Adrenal gland (tissue), 12 donors: ENCODE measurements around the gene KDM2A. TPM values are rescaled to one million over a fixed set of nuclear protein-coding genes. Genes with fewer than 3 reads are reported as not detected.

Experiments used
- DNase-seq, 7 donors: peaks; one replicate each; pipeline ENCODE4 v3.0.0-alpha.2; 2019 to 2020
- H3K27ac ChIP-seq, 5 donors: fragments of 200-600 bp; sonication (generic) in 4 of 5; 1 replicate in 3 of 5; 2 replicates in 2 of 5; pipeline versions ENCODE4 v1.5.1 to v1.8.0; 2016 to 2020; ENCODE audit warnings: mild to moderate bottlenecking in 1 of 5
- H3K27me3 ChIP-seq: fragments of 200-600 bp; 2 replicates; pipeline ENCODE4 v1.8.0; 2021
- H3K36me3 ChIP-seq, 2 donors: fragments of 200-600 bp; replicated peaks in 1 of 2; 1 replicate in 1 of 2; 2 replicates in 1 of 2; pipeline versions ENCODE4 v1.5.1 to v1.8.0; 2018 to 2022
- H3K4me1 ChIP-seq, 2 donors: fragments of 200-600 bp; replicated peaks in 1 of 2; 1 replicate in 1 of 2; 2 replicates in 1 of 2; pipeline versions ENCODE4 v1.5.1 to v1.8.0; 2018 to 2021
- H3K4me3 ChIP-seq, 4 donors: fragments of 200-600 bp; sonication (generic) in 3 of 4; one replicate each; pipeline ENCODE4 v1.5.1; 2016 to 2018
- H3K9me3 ChIP-seq, 3 donors: fragments of 200-600 bp; sonication (generic) in 1 of 3; replicated peaks in 1 of 3; 1 replicate in 2 of 3; 2 replicates in 1 of 3; pipeline versions ENCODE4 v1.5.1 to v1.8.0; 2016 to 2021
- POLR2A ChIP-seq, 2 donors: fragments of 450-650 bp; IDR thresholded peaks; one replicate each; pipeline ENCODE4 v1.6.1; 2017; ENCODE audit warnings: antibody characterized with exemption in 2 of 2, mild to moderate bottlenecking in 2 of 2, moderate library complexity in 1 of 2
- WGBS, 4 donors: extraction: QIAGEN DNeasy Blood & Tissue Kit in 2 of 4; methylation state at CpG; one replicate each; pipeline versions ENCODE4 v1.1.5 to v1.1.7; 2013 to 2017; 5-methylcytosine and 5-hydroxymethylcytosine counted together
- intact Hi-C, 2 donors: fragments of 100-400 bp; cut with DNase I; formaldehyde crosslinking; loops; one replicate each; pipeline versions ENCODE4 v1.14.1 to v1.15.0; 2022 to 2023
- polyA plus RNA-seq, 3 donors: library from polyadenylated mRNA; stranded (reverse); fragments of 200-250 nt in 2 of 3; fragments of 350-450 nt in 1 of 3; fragmentation: Illumina TruSeq in 1 of 3; extraction: RNeasy Lipid Tissue Mini Kit (QIAGEN cat#74804) in 1 of 3; gene quantifications; one replicate each; pipeline ENCODE4 v1.2.3, GENCODE V29; 2013 to 2014
- total RNA-seq, 9 donors: library from RNA; depleted of rRNA in 4 of 9; stranded (reverse); fragments of >200 nt in 4 of 9; fragments of 120-200 nt in 1 of 9; fragmentation: NEBNext Ultra II Directional in 1 of 9; extraction: Animal tissue kit (Norgen Biotek cat#: 25700) in 1 of 9; gene quantifications; one replicate each; pipeline versions ENCODE4 v1.1.0 to v1.2.4, GENCODE V29; 2013 to 2023
- TF ChIP-seq, protein P1 (sequence below), 6 experiments: fragments of 450-650 bp in 4 of 6; fragments of 200-600 bp in 2 of 6; sonication (generic) in 1 of 6; IDR thresholded peaks; 1 replicate in 5 of 6; 2 replicates in 1 of 6; pipeline versions ENCODE4 v1.5.1 to v1.8.0; 2016 to 2021; ENCODE audit warnings: antibody characterized with exemption in 6 of 6, mild to moderate bottlenecking in 2 of 6, moderate library complexity in 1 of 6
- donor health status: healthy with polysubstance abuse.
- donor health status: Bipolar disorder and iron deficiency.
- donor health status: DM: yes; HTN: yes; CAD: no.
- donor health status: DM: no; HTN: no; CAD: no.
- donor health status: DM: no; HTN: no; CAD: no.
- donor health status: DM: yes; HTN: yes; CAD: no.

KDM2A gene
- total and polyA plus RNA-seq, 12 donors, result 30.6 to 65.3 (median 45.7) TPM

DNA sequence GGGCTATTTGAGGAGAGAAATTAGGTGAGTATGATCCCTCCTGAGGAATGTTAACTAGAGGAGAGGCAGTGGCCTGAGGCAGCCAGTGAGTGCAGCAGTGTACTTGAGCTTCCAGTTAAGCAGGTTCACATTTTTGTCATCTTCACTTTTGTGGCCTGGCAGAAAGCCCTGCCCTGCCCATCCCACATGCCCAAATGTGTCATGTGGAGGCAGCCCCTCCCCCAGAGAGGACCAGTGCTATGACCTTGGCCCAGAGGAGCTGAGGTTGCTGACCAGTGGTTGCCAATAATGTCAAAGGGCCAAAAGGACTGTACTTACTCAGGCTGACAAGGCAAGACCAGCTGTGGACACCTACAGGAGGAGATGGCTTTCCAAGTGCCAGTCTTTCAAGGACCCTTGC is 129.6 kb downstream of the KDM2A start:
- Histone ChIP-seq H3K4me3 (no peak overlapping the region), H3K27ac (peak overlapping the region in 1 of 5 donors; percentile 26), H3K9me3 (no peaks in the 10 kb centered on the region), H3K4me1 (peaks cover 16 to 19% of the 10 kb centered on the region in 2 donors), H3K36me3 (peaks cover 0 to 98% of the 10 kb centered on the region in 2 donors), H3K27me3 (no peaks in the 10 kb centered on the region)
- DNase-seq, result peak in 6 of 7 donors; percentile 78 to 91 (median 87)
- intact Hi-C loops, result no loop called here
- TF ChIP-seq, protein P1, sequence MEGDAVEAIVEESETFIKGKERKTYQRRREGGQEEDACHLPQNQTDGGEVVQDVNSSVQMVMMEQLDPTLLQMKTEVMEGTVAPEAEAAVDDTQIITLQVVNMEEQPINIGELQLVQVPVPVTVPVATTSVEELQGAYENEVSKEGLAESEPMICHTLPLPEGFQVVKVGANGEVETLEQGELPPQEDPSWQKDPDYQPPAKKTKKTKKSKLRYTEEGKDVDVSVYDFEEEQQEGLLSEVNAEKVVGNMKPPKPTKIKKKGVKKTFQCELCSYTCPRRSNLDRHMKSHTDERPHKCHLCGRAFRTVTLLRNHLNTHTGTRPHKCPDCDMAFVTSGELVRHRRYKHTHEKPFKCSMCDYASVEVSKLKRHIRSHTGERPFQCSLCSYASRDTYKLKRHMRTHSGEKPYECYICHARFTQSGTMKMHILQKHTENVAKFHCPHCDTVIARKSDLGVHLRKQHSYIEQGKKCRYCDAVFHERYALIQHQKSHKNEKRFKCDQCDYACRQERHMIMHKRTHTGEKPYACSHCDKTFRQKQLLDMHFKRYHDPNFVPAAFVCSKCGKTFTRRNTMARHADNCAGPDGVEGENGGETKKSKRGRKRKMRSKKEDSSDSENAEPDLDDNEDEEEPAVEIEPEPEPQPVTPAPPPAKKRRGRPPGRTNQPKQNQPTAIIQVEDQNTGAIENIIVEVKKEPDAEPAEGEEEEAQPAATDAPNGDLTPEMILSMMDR (IDR thresholded peaks at IDR 0.05), result no peak
- peak in 1 of 2 donors; percentile 39 for TF ChIP-seq POLR2A (IDR thresholded peaks at IDR 0.05)

DNA sequence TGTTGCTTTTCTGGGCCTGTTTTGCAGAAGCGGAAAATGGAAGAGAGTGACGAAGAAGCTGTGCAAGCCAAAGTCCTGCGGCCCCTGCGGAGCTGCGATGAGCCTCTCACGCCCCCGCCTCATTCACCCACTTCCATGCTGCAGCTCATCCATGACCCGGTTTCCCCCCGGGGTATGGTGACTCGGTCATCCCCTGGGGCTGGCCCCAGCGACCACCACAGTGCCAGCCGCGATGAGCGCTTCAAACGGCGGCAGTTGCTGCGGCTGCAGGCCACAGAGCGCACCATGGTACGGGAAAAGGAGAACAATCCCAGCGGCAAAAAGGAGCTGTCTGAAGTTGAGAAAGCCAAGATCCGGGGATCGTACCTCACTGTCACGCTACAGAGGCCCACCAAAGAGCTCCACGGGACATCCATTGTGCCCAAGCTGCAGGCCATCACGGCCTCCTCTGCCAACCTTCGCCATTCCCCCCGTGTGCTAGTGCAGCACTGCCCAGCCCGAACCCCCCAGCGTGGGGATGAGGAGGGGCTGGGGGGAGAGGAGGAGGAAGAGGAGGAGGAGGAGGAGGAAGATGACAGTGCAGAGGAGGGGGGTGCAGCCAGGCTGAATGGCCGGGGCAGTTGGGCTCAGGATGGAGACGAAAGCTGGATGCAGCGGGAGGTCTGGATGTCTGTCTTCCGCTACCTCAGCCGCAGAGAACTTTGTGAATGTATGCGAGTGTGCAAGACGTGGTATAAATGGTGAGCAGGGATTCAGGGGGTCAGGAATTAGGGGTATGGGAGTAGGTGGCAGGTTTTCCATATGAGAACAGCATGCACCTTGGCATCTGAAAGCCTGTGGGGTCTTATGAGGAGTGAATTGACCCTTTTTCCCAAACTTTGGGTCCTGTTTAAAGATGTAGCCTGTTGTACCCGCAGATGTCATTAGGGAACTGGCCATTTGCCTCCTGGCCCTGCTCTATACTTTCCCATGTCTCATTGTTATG is 131.3 kb downstream of the KDM2A start:
- intact Hi-C loops, result no loop called here
- Histone ChIP-seq H3K36me3 (peaks cover 0 to 98% of the 10 kb centered on the region in 2 donors), H3K4me3 (no peak overlapping the region), H3K27me3 (no peaks in the 10 kb centered on the region), H3K27ac (no peak overlapping the region), H3K4me1 (peaks cover 13 to 14% of the 10 kb centered on the region in 2 donors), H3K9me3 (no peaks in the 10 kb centered on the region)
- 92 to 93% (median 93%) methylated on average over 32 to 37 of the region's 37 CpGs for WGBS, 4 donors
- no peak for DNase-seq
- no peak for TF ChIP-seq POLR2A (IDR thresholded peaks at IDR 0.05)
- TF ChIP-seq, protein P1 (IDR thresholded peaks at IDR 0.05), result no peak

DNA sequence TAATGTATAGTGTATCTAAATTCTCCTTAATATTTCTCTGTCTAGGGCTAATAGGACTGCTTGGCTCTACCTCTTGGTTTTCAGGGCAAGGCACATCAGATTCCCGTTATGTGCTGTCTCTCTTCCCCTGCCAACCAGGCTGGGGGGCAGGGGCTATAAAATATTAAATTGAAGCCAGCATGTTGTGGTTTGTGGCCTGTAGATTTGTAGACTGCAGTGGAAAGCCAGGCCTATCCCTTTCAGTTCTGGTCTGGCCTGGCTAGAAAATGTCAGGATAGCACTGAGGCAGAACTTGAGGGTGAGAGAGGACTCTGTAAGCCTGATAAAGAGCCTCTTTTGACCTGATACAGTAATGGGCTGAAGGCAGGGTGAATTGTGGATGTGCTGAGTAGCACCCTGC is 132.8 kb downstream of the KDM2A start:
- WGBS, 4 donors, result 82 to 100% (median 86%) methylated on average over 1 of the region's 1 CpG
- no peak for DNase-seq
- Histone ChIP-seq H3K4me3 (no peak overlapping the region), H3K4me1 (peaks cover 13 to 14% of the 10 kb centered on the region in 2 donors), H3K27ac (no peak overlapping the region), H3K9me3 (no peaks in the 10 kb centered on the region), H3K36me3 (peaks cover 0 to 98% of the 10 kb centered on the region in 2 donors), H3K27me3 (no peaks in the 10 kb centered on the region)
- intact Hi-C loops, result no loop called here
- TF ChIP-seq, protein P1 (IDR thresholded peaks at IDR 0.05), result no peak
- no peak for TF ChIP-seq POLR2A (IDR thresholded peaks at IDR 0.05)

DNA sequence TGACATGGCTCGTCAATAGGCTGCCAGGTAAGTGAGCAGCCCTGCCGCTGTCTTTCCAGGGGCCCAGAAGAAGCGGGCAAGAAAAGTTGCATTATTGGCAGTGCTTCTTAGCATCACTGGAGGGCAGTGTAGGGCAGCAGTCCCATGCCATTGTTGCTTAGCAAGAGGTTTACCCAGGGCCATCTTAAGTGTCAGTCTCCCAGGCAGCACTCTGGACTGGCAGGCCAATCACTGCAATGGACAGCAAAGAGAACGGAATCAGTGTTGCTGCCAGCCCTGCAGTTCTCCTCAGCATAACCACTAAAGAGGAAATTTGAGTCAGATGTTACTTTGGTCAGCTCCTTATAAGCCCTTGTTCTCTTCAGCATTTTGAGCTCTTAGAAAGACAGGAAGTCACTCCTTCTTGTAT is 133.8 kb downstream of the KDM2A start:
- intact Hi-C loops, result no loop called here
- TF ChIP-seq POLR2A (IDR thresholded peaks at IDR 0.05), result no peak
- TF ChIP-seq, protein P1 (IDR thresholded peaks at IDR 0.05), result peak in 5 of 6 experiments; percentile 29 to 48 (median 35)
- peak in 2 of 7 donors; percentile 63 to 64 for DNase-seq

More for the DNA sequence above, 133.8 kb downstream of the KDM2A start:
- WGBS, 4 donors, result 74 to 89% (median 82%) methylated on average over 2 to 4 of the region's 4 CpGs
- Histone ChIP-seq H3K36me3 (peaks cover 0 to 94% of the 10 kb centered on the region in 2 donors), H3K4me1 (peaks cover 12 to 13% of the 10 kb centered on the region in 2 donors), H3K9me3 (no peaks in the 10 kb centered on the region), H3K4me3 (no peak overlapping the region), H3K27ac (peak overlapping the region in 1 of 5 donors; percentile 8), H3K27me3 (no peaks in the 10 kb centered on the region)
